HCEC 1CT (cell line): ENCODE results near the gene PLCB3.

Source experiments
- DNase-seq: peaks from one replicate; pipeline ENCODE4 v3.0.0-alpha.2; 2017

PLCB3 gene

DNA sequence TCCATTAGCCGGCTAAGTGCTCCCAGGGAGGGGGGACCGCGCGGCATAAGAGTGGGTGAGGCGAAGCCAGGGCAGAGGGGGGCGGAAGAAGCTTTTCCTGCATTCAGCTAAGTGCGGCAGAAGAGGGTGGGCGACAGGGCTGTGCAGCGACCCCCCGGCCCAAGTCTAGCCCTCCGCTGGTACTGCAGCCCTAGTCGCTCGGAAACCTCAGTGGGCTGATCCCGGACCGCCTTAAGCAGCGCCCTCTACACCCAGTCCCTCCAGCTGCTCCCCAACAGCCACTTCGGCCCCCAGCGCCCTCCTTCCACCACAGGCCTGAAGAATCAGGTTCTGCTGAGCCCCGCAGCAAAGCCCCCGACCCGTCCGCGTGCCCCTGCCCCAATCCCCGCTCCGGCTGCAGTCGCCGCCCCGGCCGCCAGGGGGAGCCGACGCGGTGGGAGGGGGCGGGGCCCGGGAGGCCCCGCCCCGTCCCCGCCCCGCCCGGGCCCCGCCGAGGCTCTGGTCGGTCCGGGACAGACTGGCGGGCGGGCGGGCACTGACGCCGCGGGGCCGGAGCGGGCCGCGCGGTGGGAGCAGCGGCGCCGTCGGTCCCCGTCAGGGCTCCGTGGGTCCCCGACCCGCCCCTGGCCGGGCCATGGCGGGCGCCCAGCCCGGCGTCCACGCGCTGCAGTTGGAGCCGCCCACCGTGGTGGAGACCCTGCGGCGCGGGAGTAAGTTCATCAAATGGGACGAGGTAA, at the start of gene PLCB3:
Gene PLCB3 (plus strand): TSS at position 515 of the 737 bp plus-strand sequence. CDS start 120 bp downstream, at position 635.
- peak; percentile 35 for DNase-seq

DNA sequence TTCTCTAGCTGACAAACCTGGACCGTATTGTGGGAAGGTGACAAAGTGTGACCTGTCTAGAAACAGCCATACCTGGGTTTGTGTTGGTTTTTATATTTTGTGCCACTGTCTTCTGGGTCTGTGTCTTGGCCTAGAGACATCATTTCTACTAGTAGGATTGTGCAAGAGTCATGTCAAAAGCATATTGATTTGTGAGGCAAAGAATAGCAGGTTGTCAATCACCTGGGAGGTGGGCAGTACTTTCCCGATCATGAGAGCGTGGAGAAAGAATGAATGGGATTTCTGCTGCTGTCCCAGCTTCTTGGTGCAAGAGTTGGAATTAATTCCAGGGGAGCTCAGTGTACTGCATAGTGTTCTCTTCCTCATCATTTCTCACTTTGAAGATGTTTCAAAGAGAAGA, 49.8 kb upstream of the PLCB3 start:
- DNase-seq, result no peak

DNA sequence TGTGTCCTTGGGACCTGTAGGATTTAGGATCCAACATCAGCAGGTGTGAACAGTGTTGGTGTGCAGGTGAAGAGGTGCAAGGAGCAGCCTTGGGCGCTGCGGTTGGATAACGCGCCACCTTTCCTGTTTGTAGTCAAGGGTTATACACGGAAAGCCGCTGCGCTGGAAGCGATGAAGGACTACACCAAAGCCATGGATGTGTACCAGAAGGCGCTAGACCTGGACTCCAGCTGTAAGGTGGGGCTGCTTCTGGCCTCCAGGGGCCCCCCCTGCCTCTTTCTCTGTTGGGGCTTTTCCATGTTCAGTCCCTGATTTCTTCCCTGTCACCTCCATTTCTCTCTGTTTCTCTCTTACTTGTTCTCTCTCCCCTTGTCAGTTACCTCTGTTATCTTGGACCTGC, 48.3 kb upstream of the PLCB3 start:
- DNase-seq, result no peak

- DNase-seq, result no peak
These were observed 47.8 kb upstream of the PLCB3 start for GRCh38 chr11:64203421-64204079.

- DNase-seq, result no peak
These were observed 47.3 kb upstream of the PLCB3 start for GRCh38 chr11:64204080-64204440.

GRCh38 chr11:64204464-64204989, 46.8 kb upstream of the PLCB3 start:
- peak; percentile 91 for DNase-seq

GRCh38 chr11:64206457-64207255, 44.7 kb upstream of the PLCB3 start, which contains the start of gene FERMT3:
Gene FERMT3 (plus strand): TSS chr11:64206721. CDS start chr11:64207365, 644 bp downstream.
- no peak for DNase-seq

GRCh38 chr11:64207256-64208085, 43.9 kb upstream of the PLCB3 start:
- peak; percentile 73 for DNase-seq

DNA sequence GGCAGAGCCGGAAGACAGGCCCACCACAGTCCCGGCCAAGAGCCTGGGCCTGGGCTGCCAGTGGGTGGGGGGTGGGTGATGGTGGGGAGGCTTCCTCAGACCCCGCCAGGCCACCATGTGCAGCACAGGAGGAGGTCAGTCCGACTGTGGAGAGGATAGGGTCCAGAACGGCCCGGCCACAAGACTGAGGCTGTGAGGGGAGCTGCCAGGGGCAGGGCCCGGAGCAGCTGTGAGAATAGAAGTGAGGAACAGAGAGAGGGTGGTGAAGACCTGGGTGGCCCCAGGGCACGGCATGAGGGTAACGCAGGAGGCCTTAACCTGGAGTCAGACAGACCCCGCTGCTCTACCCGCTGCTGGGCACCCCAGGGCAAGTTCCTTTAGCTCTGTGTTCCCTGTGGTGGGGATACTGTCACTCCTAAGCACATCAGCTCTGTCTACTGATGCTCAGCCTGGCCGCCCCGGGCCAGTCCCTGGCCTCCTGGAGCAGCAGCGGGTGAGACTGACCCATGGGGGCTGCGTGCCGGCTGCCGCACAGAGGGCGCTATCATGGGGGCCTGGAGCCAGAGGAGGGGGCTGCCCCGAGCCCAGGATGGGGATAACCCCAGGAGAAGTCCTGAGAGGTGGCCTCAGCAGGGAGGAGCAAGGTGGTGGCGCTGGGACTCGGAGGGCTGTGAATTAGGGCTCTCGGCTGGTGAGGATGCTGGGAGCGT, 43.1 kb upstream of the PLCB3 start:
- DNase-seq, result no peak

- DNase-seq, result no peak
These were observed 42.4 kb upstream of the PLCB3 start for GRCh38 chr11:64208796-64209562.

DNA sequence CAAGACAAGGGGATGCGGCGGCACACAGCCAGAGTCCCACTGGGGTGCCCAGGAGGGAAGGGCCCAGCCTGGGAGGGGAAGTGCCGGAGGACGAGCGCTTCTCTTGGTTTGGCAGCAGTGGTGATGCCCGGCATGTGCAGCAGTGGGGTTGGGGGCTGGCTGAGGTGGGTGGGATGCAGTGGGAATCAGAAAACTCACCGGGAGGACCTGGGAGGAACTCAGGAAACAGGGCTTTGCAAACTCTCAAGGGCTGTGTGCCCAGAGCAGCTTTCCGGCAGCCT, 41.8 kb upstream of the PLCB3 start:
- DNase-seq, result no peak

GRCh38 chr11:64210301-64211020, 40.9 kb upstream of the PLCB3 start:
- no peak for DNase-seq

DNA sequence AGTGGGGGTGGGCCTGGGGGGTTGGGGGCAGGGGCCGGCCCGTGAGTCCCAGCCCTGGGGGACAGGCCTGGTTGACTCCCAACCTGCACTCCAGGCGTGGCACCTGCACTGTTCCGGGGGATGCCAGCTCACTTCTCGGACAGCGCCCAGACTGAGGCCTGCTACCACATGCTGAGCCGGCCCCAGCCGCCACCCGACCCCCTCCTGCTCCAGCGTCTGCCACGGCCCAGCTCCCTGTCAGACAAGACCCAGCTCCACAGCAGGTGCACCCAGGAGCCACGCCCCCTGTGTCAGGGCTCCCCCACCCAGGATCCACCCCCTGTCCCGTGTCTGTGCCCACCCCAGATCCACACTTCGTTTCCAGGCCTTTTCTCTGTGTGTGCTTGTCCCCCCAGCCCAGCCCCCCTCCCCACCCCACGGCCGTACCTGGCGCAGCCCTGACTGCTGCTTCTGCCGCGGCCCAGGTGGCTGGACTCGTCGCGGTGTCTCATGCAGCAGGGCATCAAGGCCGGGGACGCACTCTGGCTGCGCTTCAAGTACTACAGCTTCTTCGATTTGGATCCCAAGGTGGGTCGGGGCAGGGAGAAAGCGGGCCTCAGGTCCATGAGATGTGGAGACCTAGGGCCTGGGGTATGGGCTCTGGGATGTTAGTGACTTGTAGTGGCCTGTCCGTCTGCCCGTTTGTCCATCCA, 40.0 kb upstream of the PLCB3 start:
- DNase-seq, result no peak

GRCh38 chr11:64216879-64217278, 34.5 kb upstream of the PLCB3 start:
- DNase-seq, result no peak

DNA sequence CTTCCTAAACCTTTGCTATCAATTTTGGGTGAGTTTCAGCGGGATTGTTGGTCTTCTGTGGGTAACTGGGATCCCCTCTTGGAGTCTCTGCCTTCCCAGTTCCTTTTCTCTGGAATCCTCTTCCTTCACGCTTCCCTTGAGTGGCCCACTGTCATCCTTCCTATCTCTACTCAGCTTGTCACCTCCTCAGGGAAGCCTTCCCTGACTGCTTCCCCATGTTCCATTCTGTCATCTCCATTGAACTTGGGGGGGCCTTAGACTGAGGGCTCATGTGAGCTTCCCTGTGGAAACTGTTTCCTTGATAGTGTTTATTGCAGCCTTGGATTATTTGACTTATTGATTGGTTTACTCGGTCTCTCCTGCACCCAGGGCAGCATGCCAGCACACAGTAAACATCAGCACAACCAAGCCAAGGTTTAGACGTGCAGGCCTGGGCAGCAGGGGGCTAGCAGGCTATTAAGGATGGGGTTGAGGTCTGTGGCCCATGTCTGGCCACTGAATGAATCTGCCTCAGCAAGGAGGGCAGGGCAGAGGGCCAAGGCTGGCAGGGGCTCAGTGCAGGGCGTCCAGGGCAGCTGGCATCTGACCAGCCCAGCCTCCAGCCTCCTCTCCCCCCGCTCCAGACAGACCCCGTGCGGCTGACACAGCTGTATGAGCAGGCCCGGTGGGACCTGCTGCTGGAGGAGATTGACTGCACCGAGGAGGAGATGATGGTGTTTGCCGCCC, 32.5 kb upstream of the PLCB3 start:
- no peak for DNase-seq

GRCh38 chr11:64219354-64219684, 32.0 kb upstream of the PLCB3 start:
- no peak for DNase-seq

GRCh38 chr11:64219755-64220154, 31.6 kb upstream of the PLCB3 start:
- DNase-seq, result no peak

- no peak for DNase-seq
These were observed 31.1 kb upstream of the PLCB3 start for GRCh38 chr11:64220271-64220670.

DNA sequence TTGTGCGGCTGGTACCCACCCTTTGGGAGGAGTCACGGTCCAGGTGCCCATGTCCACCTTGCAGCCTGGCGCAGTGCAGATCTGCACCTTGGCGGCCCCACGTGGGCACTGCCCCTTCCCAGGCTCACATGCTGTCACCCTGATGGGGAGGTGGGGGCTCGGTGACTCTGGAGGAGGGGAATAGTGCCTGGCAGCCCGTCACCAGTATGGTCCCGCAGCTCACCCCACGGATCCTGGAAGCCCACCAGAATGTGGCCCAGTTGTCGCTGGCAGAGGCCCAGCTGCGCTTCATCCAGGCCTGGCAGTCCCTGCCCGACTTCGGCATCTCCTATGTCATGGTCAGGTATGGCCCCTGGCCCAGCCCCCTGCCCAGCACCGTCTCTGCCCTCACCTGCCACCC, 30.5 kb upstream of the PLCB3 start:
- DNase-seq, result no peak

- no peak for DNase-seq
These were observed 28.7 kb upstream of the PLCB3 start for GRCh38 chr11:64222651-64223000.
